Caco-2 (cell line): ENCODE measurements around the gene LCMT2. TPM values are rescaled to one million over a fixed set of nuclear protein-coding genes. Genes with fewer than 3 reads are reported as not detected.

Source experiments
- BruUV-seq: library from RNA; stranded (reverse); fragments of 400-500 nt; replicated peaks from 2 replicates; lab custom pipeline; 2021; lab: Mats Ljungman, UMichigan
- CTCF ChIA-PET: fragments of 300-600 bp; sonication (Branson Sonifier 250); formaldehyde crosslinking; loops from one replicate; lab custom pipeline; 2022; ENCODE audit warnings: antibody characterized with exemption; lab: Charles Lee
- POLR2A ChIA-PET: fragments of 300-600 bp; sonication (Branson Sonifier 250); formaldehyde crosslinking; loops from one replicate; lab custom pipeline; 2022; ENCODE audit warnings: antibody characterized with exemption; lab: Charles Lee
- DNase-seq, 2 experiments: peaks; one replicate each; pipeline versions ENCODE4 v3.0.0 to v3.0.0-alpha.2; 2020 to 2022
- H3K27me3 ChIP-seq: replicated peaks from 2 replicates; pipeline ENCODE4 v1.6.0; 2011; ENCODE audit warnings: low read length; ENCODE audit not compliant: control insufficient read depth, insufficient read depth
- H3K36me3 ChIP-seq: 2 replicates; pipeline ENCODE4 v1.5.1; 2011; ENCODE audit warnings: low read length; ENCODE audit not compliant: control insufficient read depth, insufficient read depth
- H3K4me1 ChIP-seq: fragments of 250-450 bp; sonication (Bioruptor Pico); 2 replicates; pipeline ENCODE4 v1.5.1; 2020; ENCODE audit warnings: mild to moderate bottlenecking
- H3K4me3 ChIP-seq: 2 replicates; pipeline ENCODE4 v1.5.1; 2011; ENCODE audit warnings: low read depth, mild to moderate bottlenecking, control low read depth, low read length
- H3K9me3 ChIP-seq: fragments of 250-450 bp; sonication (Bioruptor Pico); 2 replicates; pipeline ENCODE4 v1.5.1; 2020; ENCODE audit warnings: mild to moderate bottlenecking, moderate library complexity
- H3K27ac Mint-ChIP-seq: one replicate; pipeline ENCODE4 v1.8.0; 2022; ENCODE audit warnings: mixed read lengths; ENCODE audit not compliant: unreplicated experiment
- H3K27me3 Mint-ChIP-seq: one replicate; pipeline ENCODE4 v1.8.0; 2022; ENCODE audit warnings: mixed read lengths; ENCODE audit not compliant: insufficient read depth, unreplicated experiment
- H3K36me3 Mint-ChIP-seq: one replicate; pipeline ENCODE4 v1.8.0; 2022; ENCODE audit warnings: mild to moderate bottlenecking, mixed read lengths; ENCODE audit not compliant: insufficient read depth, unreplicated experiment
- H3K4me1 Mint-ChIP-seq: one replicate; pipeline ENCODE4 v1.8.0; 2022; ENCODE audit warnings: low read depth, mixed read lengths; ENCODE audit not compliant: unreplicated experiment
- H3K4me3 Mint-ChIP-seq: one replicate; pipeline ENCODE4 v1.8.0; 2022; ENCODE audit warnings: mild to moderate bottlenecking, moderate library complexity, mixed read lengths; ENCODE audit not compliant: unreplicated experiment
- H3K9me3 Mint-ChIP-seq: one replicate; pipeline ENCODE4 v1.8.0; 2022; ENCODE audit warnings: mixed read lengths; ENCODE audit not compliant: unreplicated experiment
- intact Hi-C: fragments of 100-400 bp; cut with micrococcal nuclease; formaldehyde crosslinking; loops from one replicate; pipeline ENCODE4 v1.10.0; 2022; ENCODE audit not compliant: unreplicated experiment
- total RNA-seq: library from RNA; stranded (reverse); gene quantifications from 2 replicates; pipeline ENCODE4 v1.2.3, GENCODE V29; 2022
- TF ChIP-seq, protein P1 (sequence below), 2 experiments: fragments of 200-600 bp in 1 of 2; IDR thresholded peaks; 1 replicate in 1 of 2; 2 replicates in 1 of 2; pipeline versions ENCODE4 v1.5.1 to v1.8.0; 2011 to 2022; ENCODE audit warnings: antibody characterized with exemption in 1 of 2, control low read depth in 1 of 2, inconsistent platforms in 1 of 2, low read depth in 1 of 2, low read length in 1 of 2, mild to moderate bottlenecking in 1 of 2, moderate library complexity in 1 of 2; ENCODE audit not compliant: insufficient read depth in 1 of 2, severe bottlenecking in 1 of 2, unreplicated experiment in 1 of 2

The LCMT2 gene
- total RNA-seq, 1 experiment from 2014 or later: 7.9 TPM

DNA sequence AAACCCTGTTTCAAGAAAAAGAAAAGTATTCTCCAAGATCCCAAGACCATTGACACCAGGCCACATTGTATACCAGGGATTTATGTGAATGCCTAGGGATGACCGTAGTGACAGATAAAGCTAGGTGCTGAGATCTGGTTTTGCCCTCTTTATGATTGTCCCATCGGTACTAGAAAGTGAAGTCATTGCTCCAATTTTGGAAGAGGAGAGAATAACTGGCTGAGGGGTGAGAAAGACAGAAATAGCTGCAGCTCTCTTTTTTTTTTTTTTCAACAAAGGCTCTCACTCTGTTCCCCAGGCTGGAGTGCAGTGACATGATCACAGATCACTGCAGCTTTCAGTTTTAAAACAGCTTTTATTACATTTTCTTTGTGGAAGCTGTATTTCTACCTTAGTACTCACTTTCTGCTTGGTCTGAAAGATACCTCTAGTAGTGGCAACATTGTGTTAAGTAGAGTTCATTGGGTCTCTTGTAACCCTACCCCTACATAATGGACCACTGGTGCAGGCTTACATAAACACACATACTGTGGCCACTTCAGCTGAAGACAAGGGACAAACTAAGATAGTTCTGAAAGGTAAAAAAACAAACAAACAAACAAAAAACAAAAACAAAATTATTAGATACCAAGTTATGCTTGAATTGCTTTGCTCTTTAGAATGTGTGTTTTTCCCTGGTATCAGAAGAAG, 22.5 kb upstream of the LCMT2 start:
- no peak overlapping the region for H3K4me3 Mint-ChIP-seq
- no TSS peak for BruUV-seq
- no peaks in the 10 kb centered on the region for H3K27me3 Mint-ChIP-seq
- ChIA-PET POLR2A (no interaction called here), CTCF (no interaction called here)
- Histone ChIP-seq H3K4me3 (no peak overlapping the region), H3K27me3 (no peaks in the 10 kb centered on the region), H3K9me3 (no peaks in the 10 kb centered on the region), H3K36me3 (no peaks in the 10 kb centered on the region; the same call in none of the 2 replicates), H3K4me1 (no peaks in the 10 kb centered on the region)
- no peak overlapping the region for H3K27ac Mint-ChIP-seq
- peaks cover 6% of the 10 kb centered on the region for H3K36me3 Mint-ChIP-seq
- TF ChIP-seq, protein P1, sequence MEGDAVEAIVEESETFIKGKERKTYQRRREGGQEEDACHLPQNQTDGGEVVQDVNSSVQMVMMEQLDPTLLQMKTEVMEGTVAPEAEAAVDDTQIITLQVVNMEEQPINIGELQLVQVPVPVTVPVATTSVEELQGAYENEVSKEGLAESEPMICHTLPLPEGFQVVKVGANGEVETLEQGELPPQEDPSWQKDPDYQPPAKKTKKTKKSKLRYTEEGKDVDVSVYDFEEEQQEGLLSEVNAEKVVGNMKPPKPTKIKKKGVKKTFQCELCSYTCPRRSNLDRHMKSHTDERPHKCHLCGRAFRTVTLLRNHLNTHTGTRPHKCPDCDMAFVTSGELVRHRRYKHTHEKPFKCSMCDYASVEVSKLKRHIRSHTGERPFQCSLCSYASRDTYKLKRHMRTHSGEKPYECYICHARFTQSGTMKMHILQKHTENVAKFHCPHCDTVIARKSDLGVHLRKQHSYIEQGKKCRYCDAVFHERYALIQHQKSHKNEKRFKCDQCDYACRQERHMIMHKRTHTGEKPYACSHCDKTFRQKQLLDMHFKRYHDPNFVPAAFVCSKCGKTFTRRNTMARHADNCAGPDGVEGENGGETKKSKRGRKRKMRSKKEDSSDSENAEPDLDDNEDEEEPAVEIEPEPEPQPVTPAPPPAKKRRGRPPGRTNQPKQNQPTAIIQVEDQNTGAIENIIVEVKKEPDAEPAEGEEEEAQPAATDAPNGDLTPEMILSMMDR (IDR thresholded peaks at IDR 0.05; ENCODE audit: insufficient read depth in 1 of 2, low read depth in 1 of 2, low read length in 1 of 2, severe bottlenecking in 1 of 2, unreplicated experiment in 1 of 2): no peak
- no peaks in the 10 kb centered on the region for H3K9me3 Mint-ChIP-seq
- DNase-seq: no peak
- intact Hi-C loops: no loop called here
- H3K4me1 Mint-ChIP-seq: no peaks in the 10 kb centered on the region

DNA sequence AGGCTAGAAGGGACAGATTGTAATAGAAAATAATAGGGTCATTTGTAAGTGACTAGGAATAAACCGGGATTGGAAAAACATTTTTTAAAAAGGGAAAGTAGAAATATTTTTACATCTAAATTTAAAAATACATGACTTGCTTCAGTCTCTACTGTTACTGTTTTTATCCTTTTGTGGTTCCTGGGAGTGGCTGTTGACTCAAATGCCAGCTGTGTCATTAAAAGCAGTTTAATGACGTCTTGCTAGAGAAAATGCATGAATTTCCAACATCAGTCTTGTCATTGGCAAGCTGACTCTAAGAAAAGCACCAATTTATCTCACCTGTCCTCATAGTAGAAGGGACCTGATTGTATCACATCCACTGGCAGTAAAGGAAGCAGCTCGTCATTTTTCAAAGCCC, 16.7 kb upstream of the LCMT2 start:
- Mint-ChIP-seq H3K27ac (no peak overlapping the region), H3K4me3 (no peak overlapping the region), H3K27me3 (no peaks in the 10 kb centered on the region), H3K4me1 (no peaks in the 10 kb centered on the region), H3K36me3 (no peaks in the 10 kb centered on the region), H3K9me3 (no peaks in the 10 kb centered on the region)
- TF ChIP-seq, protein P1 (IDR thresholded peaks at IDR 0.05; ENCODE audit: insufficient read depth in 1 of 2, low read depth in 1 of 2, low read length in 1 of 2, severe bottlenecking in 1 of 2, unreplicated experiment in 1 of 2): no peak
- H3K27me3 ChIP-seq: no peaks in the 10 kb centered on the region
- H3K9me3 ChIP-seq: no peaks in the 10 kb centered on the region
- H3K36me3 ChIP-seq: no peaks in the 10 kb centered on the region; the same call in none of the 2 replicates
- BruUV-seq: no TSS peak
- ChIA-PET POLR2A (no interaction called here), CTCF (interaction anchor here (1.3 kb wide), 1 partner anchor 49 kb away, joined by 3 read pairs; no protein-coding TSS in a partner anchor)
- DNase-seq: no peak
- intact Hi-C loops: no loop called here
- H3K4me1 ChIP-seq: no peaks in the 10 kb centered on the region
- H3K4me3 ChIP-seq: no peak overlapping the region

DNA sequence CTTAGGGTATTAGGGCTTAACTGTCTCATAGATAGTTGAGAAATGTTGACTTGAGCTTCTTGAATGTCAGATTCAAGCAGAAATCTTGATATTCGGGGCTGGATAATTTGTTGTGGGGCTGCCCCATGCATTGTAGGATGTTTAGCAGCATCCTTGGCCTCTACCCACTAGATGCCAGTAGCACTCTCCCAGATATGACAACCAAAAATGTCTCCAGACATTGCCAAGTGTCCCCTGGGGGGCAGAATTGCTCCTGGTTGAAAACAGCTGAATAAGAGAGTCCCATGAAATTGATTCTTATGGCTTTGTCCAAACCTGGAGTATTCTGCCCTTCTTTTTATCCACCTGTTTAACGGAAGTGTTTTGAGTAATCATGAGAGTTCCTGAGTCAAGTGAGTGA, 15.9 kb upstream of the LCMT2 start:
- CTCF ChIA-PET: interaction anchor here (1.3 kb wide), 1 partner anchor 50 kb away, joined by 3 read pairs; no protein-coding TSS in a partner anchor
- H3K36me3 Mint-ChIP-seq: no peaks in the 10 kb centered on the region
- no peaks in the 10 kb centered on the region for H3K27me3 Mint-ChIP-seq
- intact Hi-C loops: no loop called here
- no peak overlapping the region for H3K27ac Mint-ChIP-seq
- POLR2A ChIA-PET: no interaction called here
- no peaks in the 10 kb centered on the region for H3K4me1 Mint-ChIP-seq
- TF ChIP-seq, protein P1 (IDR thresholded peaks at IDR 0.05; ENCODE audit: insufficient read depth in 1 of 2, low read depth in 1 of 2, low read length in 1 of 2, severe bottlenecking in 1 of 2, unreplicated experiment in 1 of 2): no peak
- Histone ChIP-seq H3K9me3 (no peaks in the 10 kb centered on the region), H3K27me3 (no peaks in the 10 kb centered on the region), H3K4me1 (no peaks in the 10 kb centered on the region), H3K4me3 (no peak overlapping the region), H3K36me3 (no peaks in the 10 kb centered on the region)
- H3K4me3 Mint-ChIP-seq: no peak overlapping the region
- DNase-seq: no peak
- H3K9me3 Mint-ChIP-seq: no peaks in the 10 kb centered on the region
- BruUV-seq: no TSS peak
